K562 (cell line): ENCODE data around the gene WWC2. TPM values are rescaled to one million over a fixed set of nuclear protein-coding genes. Genes with fewer than 3 reads are reported as not detected.

Source experiments
- ARNT ChIP-seq, 2 experiments: fragments of 450-650 bp; IDR thresholded peaks; 2 replicates each; pipeline ENCODE4 v1.6.1; 2016; ENCODE audit warnings: mild to moderate bottlenecking in 1 of 2
- CBX2 ChIP-seq: fragments of 200-600 bp; sonication (generic); IDR thresholded peaks from one replicate; pipeline ENCODE4 v1.6.1; 2012; ENCODE audit warnings: mild to moderate bottlenecking, low read length, inconsistent platforms; ENCODE audit not compliant: insufficient read depth, poor library complexity, severe bottlenecking
- CCNT2 ChIP-seq: IDR thresholded peaks from 2 replicates; pipeline ENCODE4 v1.6.1; 2011; ENCODE audit warnings: borderline replicate concordance, low read depth, mild to moderate bottlenecking, moderate library complexity, mixed read lengths, low read length; ENCODE audit not compliant: insufficient read length; ENCODE audit errors: extremely low read depth
- CHD1 ChIP-seq: fragments of 200-600 bp; sonication (generic); IDR thresholded peaks from one replicate; pipeline ENCODE4 v1.6.1; 2012; ENCODE audit warnings: mild to moderate bottlenecking, moderate library complexity, low read length, inconsistent platforms
- CREM ChIP-seq: IDR thresholded peaks from 2 replicates; pipeline ENCODE4 v1.6.1; 2014; ENCODE audit warnings: antibody characterized with exemption, low read depth
- CXXC5 ChIP-seq: fragments of 250-450 bp; sonication (Bioruptor Pico); IDR thresholded peaks from 2 replicates; pipeline ENCODE4 v1.8.0; 2022; ENCODE audit warnings: inconsistent platforms, mild to moderate bottlenecking, moderate library complexity
- FOXJ2 ChIP-seq: fragments of 200-800 bp; sonication (Bioruptor generic); IDR thresholded peaks from 2 replicates; pipeline ENCODE4 v1.6.1; 2016; ENCODE audit warnings: missing genetic modification characterization, missing compliant biosample characterization
- HDAC1 ChIP-seq, 2 experiments: fragments of 450-650 bp; IDR thresholded peaks; 2 replicates each; pipeline ENCODE4 v1.6.1; 2016 to 2017; ENCODE audit warnings: inconsistent platforms in 1 of 2, mild to moderate bottlenecking in 1 of 2, moderate library complexity in 1 of 2
- HOXB6 ChIP-seq: fragments of 250-450 bp; sonication (Bioruptor Pico); IDR thresholded peaks from 2 replicates; pipeline ENCODE4 v1.5.1; 2022; ENCODE audit warnings: mild to moderate bottlenecking, borderline replicate concordance
- KDM4B ChIP-seq, 2 experiments: fragments of 450-650 bp in 1 of 2; sonication (generic) in 1 of 2; IDR thresholded peaks; 2 replicates each; pipeline ENCODE4 v1.6.1; 2016 to 2017; ENCODE audit warnings: borderline replicate concordance in 2 of 2, antibody characterized with exemption in 1 of 2, low read depth in 1 of 2, mild to moderate bottlenecking in 1 of 2
- MECOM ChIP-seq: fragments of 250-450 bp; sonication (Bioruptor Pico); IDR thresholded peaks from 2 replicates; pipeline ENCODE4 v1.8.0; 2022; ENCODE audit warnings: inconsistent platforms
- NR2F6 ChIP-seq: fragments of 450-650 bp; formaldehyde crosslinking; IDR thresholded peaks from 2 replicates; pipeline ENCODE4 v1.4.0; 2020; ENCODE audit warnings: mild to moderate bottlenecking
- NR3C1 ChIP-seq: sonication (generic); formaldehyde crosslinking; IDR thresholded peaks from 2 replicates; pipeline ENCODE4 v1.8.1; 2022; ENCODE audit warnings: missing genetic modification reagents
- PML ChIP-seq: IDR thresholded peaks from 2 replicates; pipeline ENCODE4 v1.6.1; 2012; ENCODE audit warnings: low read length, inconsistent platforms
- TAF1 ChIP-seq: IDR thresholded peaks from 2 replicates; pipeline ENCODE4 v1.6.1; 2011; ENCODE audit warnings: mild to moderate bottlenecking, low read length, moderate library complexity; ENCODE audit not compliant: insufficient read depth, control insufficient read depth, severe bottlenecking; ENCODE audit errors: extremely low read depth
- ZFPM2 ChIP-seq: fragments of 250-450 bp; sonication (Bioruptor Pico); IDR thresholded peaks from 2 replicates; pipeline ENCODE4 v1.5.1; 2022; ENCODE audit warnings: mild to moderate bottlenecking
- ZNF717 ChIP-seq: fragments of 250-450 bp; sonication (Bioruptor Pico); IDR thresholded peaks from 2 replicates; pipeline ENCODE4 v1.5.0; 2021
- ZSCAN32 ChIP-seq: fragments of 450-650 bp; formaldehyde crosslinking; IDR thresholded peaks from 2 replicates; pipeline ENCODE4 v1.4.0; 2020; ENCODE audit warnings: mild to moderate bottlenecking, moderate library complexity
- polyA plus RNA-seq, 8 experiments: library from polyadenylated mRNA; depleted of rRNA in 4 of 8; stranded (reverse) in 5 of 8; unstranded in 3 of 8; fragments of >200 nt; fragmentation: Nextera tagmentation in 2 of 8; fragmentation: Illumina TruSeq in 1 of 8; extraction: Ambion mirVana in 2 of 8; extraction: Trizol in 1 of 8; gene quantifications; 2 replicates each; pipeline versions ENCODE4 v1.2.1 to v1.2.3, GENCODE V29; 2011 to 2014; ENCODE audit warnings: inconsistent platforms in 1 of 8, missing spikeins in 1 of 8
- total RNA-seq, 7 experiments: library from RNA; depleted of rRNA in 6 of 7; stranded (reverse); fragments of >200 nt in 6 of 7; fragmentation: Illumina TruSeq in 2 of 7; extraction: Trizol in 2 of 7; gene quantifications; 2 replicates each; pipeline versions ENCODE4 v1.2.1 to v1.2.3, GENCODE V29; 2011 to 2021; ENCODE audit warnings: low replicate concordance in 1 of 7
- TF ChIP-seq, protein P1 (sequence below): fragments of 250-450 bp; sonication (Bioruptor Pico); IDR thresholded peaks from 2 replicates; pipeline ENCODE4 v1.5.0; 2021; ENCODE audit warnings: mild to moderate bottlenecking, borderline replicate concordance
- TF ChIP-seq, protein P2 (sequence below): sonication (generic); formaldehyde crosslinking; IDR thresholded peaks from 2 replicates; pipeline ENCODE4 v1.8.0; 2022; ENCODE audit warnings: mild to moderate bottlenecking, missing genetic modification reagents, borderline replicate concordance
- TF ChIP-seq, protein P3 (sequence below): fragments of 450-650 bp; IDR thresholded peaks from 2 replicates; pipeline ENCODE4 v1.6.1; 2018; ENCODE audit warnings: mild to moderate bottlenecking, low read depth; ENCODE audit not compliant: partially characterized antibody

The WWC2 gene
- total and polyA plus RNA-seq, 9 of the 15 experiments (the other 6 are each of a cell fraction or from before 2014, with no cell fraction given), result 3.7 to 39.4 (median 19.6) TPM

DNA sequence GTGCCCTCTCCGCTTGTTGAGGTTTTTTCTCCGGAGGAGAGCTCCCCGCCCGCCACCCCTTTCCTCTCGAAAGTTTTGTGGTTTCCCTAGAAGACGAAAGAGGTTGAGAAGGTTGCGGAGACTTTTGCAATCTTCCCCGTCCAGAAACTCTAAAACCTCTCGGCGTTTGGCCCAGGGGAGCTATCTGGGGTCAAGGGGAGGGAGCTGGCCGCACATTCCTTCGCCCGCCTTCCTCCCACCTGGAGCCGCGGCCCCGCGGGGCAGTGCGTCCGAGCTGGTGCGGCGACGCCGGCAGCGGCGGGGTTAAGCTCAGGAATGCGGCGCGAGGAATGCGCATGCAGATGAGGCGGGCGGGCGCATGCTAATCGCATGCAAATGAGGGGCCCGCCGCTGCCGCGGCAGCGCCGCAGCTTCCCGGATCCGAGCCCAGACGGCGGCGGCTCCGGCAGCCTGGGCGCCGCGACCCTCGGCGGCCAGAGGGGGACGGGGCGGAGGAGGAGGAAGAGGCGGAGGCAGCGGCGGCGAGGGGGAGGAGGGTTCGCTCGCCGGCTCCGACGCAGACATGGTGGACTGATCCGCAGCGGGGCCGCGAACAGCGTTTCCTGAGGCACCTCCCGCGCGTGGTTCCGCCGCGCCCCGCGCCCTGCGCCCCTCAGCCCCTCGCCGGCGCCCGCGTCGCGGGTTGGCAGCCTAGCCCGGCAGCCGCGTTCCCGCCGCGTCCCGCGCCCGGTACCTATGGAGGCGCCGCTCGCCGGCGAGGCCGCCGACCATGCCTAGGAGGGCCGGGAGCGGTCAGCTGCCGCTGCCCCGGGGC lies at the start of gene WWC2 (continued):
- TF ChIP-seq, protein P1, sequence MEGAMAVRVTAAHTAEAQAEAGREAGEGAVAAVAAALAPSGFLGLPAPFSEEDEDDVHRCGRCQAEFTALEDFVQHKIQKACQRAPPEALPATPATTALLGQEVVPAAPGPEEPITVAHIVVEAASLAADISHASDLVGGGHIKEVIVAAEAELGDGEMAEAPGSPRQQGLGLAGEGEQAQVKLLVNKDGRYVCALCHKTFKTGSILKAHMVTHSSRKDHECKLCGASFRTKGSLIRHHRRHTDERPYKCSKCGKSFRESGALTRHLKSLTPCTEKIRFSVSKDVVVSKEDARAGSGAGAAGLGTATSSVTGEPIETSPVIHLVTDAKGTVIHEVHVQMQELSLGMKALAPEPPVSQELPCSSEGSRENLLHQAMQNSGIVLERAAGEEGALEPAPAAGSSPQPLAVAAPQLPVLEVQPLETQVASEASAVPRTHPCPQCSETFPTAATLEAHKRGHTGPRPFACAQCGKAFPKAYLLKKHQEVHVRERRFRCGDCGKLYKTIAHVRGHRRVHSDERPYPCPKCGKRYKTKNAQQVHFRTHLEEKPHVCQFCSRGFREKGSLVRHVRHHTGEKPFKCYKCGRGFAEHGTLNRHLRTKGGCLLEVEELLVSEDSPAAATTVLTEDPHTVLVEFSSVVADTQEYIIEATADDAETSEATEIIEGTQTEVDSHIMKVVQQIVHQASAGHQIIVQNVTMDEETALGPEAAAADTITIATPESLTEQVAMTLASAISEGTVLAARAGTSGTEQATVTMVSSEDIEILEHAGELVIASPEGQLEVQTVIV, result no peak
- TF ChIP-seq PML, result peak; percentile 20; the same call in 1 of the 2 replicates
- no peak for TF ChIP-seq ZFPM2 (CRISPR knock-in tag)
- TF ChIP-seq, protein P2, sequence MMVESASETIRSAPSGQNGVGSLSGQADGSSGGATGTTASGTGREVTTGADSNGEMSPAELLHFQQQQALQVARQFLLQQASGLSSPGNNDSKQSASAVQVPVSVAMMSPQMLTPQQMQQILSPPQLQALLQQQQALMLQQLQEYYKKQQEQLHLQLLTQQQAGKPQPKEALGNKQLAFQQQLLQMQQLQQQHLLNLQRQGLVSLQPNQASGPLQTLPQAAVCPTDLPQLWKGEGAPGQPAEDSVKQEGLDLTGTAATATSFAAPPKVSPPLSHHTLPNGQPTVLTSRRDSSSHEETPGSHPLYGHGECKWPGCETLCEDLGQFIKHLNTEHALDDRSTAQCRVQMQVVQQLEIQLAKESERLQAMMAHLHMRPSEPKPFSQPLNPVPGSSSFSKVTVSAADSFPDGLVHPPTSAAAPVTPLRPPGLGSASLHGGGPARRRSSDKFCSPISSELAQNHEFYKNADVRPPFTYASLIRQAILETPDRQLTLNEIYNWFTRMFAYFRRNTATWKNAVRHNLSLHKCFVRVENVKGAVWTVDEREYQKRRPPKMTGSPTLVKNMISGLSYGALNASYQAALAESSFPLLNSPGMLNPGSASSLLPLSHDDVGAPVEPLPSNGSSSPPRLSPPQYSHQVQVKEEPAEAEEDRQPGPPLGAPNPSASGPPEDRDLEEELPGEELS (CRISPR knock-in tag), result 0 out of 2 replicates have a peak, but pooled peaks have one; percentile 55
- TF ChIP-seq CHD1, result no peak
- TF ChIP-seq CCNT2, result peak; percentile 55
- TF ChIP-seq NR2F6 (CRISPR knock-in tag), result no peak
- TF ChIP-seq FOXJ2 (tag), result no peak
- no peak for TF ChIP-seq ARNT (IDR thresholded peaks at IDR 0.05)
- TF ChIP-seq HOXB6 (CRISPR knock-in tag), result no peak
- TF ChIP-seq, protein P3, sequence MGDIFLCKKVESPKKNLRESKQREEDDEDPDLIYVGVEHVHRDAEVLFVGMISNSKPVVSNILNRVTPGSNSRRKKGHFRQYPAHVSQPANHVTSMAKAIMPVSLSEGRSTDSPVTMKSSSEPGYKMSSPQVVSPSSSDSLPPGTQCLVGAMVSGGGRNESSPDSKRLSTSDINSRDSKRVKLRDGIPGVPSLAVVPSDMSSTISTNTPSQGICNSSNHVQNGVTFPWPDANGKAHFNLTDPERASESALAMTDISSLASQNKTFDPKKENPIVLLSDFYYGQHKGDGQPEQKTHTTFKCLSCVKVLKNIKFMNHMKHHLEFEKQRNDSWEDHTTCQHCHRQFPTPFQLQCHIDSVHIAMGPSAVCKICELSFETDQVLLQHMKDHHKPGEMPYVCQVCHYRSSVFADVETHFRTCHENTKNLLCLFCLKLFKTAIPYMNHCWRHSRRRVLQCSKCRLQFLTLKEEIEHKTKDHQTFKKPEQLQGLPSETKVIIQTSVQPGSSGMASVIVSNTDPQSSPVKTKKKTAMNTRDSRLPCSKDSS, result no peak
- peak; percentile 67 for TF ChIP-seq TAF1
- TF ChIP-seq CREM, result peak; percentile 62
- peak; percentile 98 for TF ChIP-seq CXXC5
- TF ChIP-seq MECOM, result no peak
- TF ChIP-seq ZSCAN32, result no peak
- no peak for TF ChIP-seq NR3C1 (CRISPR knock-in tag)
- no peak for TF ChIP-seq ZNF717 (CRISPR knock-in tag)
- 0 out of 4 replicates have a peak, but pooled peaks of 1 of the 2 experiments have one; percentile 31 for TF ChIP-seq HDAC1 (IDR thresholded peaks at IDR 0.05)
- no peak for TF ChIP-seq KDM4B (IDR thresholded peaks at IDR 0.05; ENCODE audit: borderline replicate concordance in 2 of 2, low read depth in 1 of 2)
- TF ChIP-seq CBX2, result no peak
